GM12874 (cell line): ENCODE data around the gene CDH2.

ENCODE experiments used
- CTCF ChIP-seq: IDR thresholded peaks from 2 replicates; pipeline ENCODE4 v1.5.1; 2011; ENCODE audit warnings: low read depth, mild to moderate bottlenecking, control low read depth, low read length, moderate library complexity; ENCODE audit not compliant: insufficient read depth

The CDH2 gene

GRCh38 chr18:28039691-28040090 lies 137.2 kb downstream of the CDH2 start:
- no peak for TF ChIP-seq CTCF

DNA sequence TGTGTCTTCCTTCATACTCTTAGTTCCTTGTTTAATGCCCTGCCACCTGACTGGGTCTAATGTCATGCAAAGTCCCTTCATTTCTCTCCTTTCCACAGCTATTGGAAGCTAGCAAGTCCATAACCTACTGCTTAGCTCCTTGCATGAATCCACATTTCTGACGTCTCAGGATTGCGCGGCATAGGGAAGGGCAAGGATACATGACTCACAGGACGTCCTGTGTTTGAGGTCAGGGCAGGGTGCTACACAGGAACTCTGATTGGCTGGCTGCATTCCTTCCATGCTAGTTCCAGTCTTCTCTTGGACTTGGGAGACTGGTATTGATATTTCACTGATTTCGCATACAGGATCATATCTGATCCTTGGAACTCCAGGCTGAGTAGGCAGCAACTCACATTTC lies 137.9 kb downstream of the CDH2 start:
- TF ChIP-seq CTCF, result no peak

DNA sequence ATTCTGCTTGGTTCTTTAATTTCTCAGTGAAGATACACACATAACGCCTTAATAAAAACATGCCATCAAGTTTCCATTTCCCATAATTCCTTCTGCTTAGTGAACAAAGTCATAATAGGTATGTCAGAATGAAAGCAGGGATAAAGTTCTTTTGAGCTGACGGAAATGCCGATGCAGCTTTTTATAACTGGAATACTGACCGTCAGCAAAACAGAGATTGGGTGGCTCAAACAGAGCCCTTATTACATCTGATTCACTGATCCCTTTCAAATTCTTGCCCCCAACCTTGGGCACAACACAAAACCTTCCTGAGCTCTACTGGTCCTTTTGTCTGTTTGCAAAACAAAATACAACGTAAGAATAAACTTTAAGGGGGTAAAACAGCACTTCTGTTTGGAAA lies 140.4 kb downstream of the CDH2 start:
- TF ChIP-seq CTCF, result no peak

GRCh38 chr18:28034567-28034966 lies 142.4 kb downstream of the CDH2 start:
- no peak for TF ChIP-seq CTCF

DNA sequence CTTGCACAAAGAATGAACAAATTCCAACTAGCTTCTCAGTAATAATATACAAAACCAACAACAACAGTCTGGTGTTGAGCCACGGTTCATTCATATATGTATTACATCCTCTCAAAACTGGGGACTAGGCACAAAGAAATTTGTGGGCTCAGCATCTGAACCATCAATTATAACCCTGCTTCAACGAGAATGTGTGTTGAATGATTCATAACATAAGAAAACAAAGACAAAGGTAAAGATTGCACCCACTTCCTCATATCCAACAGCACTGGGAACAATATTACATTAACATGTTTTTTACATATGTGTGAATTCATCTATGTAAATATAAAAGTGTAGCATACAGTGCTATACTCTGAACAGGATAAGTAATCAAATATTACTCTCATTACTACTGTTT lies 144.8 kb downstream of the CDH2 start:
- no peak for TF ChIP-seq CTCF

DNA sequence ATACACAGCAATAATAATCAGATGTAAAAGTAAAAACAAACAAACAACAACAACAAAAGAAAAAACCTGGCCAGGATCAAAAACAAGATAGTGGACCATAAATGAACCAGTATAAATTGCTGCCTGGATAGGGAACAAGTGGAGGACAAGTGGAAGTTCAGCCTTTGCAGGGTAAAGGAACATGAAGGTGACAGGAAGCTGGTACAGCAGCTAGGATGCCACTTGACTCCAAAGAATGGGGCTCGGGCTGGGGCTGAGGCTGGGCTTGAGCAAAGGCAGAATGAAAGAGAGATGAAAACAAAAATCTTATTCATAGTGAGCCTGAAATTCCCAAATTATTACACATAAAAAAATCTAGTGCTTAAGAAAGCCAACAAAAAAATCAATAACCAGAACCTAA lies 146.5 kb downstream of the CDH2 start:
- no peak for TF ChIP-seq CTCF

DNA sequence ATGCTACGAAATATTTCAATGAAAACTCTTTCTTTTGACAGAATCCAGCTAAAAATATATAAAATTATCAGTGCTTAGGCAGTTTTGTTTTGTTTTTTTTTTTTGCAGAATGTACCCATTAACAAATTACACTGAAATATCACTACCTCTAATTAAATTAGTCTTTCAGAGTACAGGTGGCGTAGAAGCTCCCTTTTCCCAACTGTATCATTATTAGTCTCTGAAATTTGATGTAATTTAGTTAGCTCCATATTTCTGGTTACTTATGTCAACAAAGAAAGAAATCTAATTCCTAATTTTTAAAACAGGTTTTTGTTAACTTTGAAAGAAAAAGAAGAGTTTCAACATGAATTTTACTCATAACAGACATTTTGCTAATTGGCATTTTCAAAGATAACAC lies 149.2 kb downstream of the CDH2 start:
- no peak for TF ChIP-seq CTCF
